ENCODE measurements around the gene UBE2J1.

Gene UBE2J1

GRCh38 chr6:89361171-89361570, 8.6 kb upstream of the UBE2J1 start:
- DNase-seq = no peak

GRCh38 chr6:89360415-89360999, 8.0 kb upstream of the UBE2J1 start:
- no peak for DNase-seq

GRCh38 chr6:89359561-89359960, 7.0 kb upstream of the UBE2J1 start:
- DNase-seq = no peak

- DNase-seq = no peak
Observed at GRCh38 chr6:89357390-89357789, 4.9 kb upstream of the UBE2J1 start.

- DNase-seq = no peak
Observed at GRCh38 chr6:89356642-89357170, 4.2 kb upstream of the UBE2J1 start.

GRCh38 chr6:89355511-89356194, 3.1 kb upstream of the UBE2J1 start:
- DNase-seq = no peak

- DNase-seq = no peak
Observed at GRCh38 chr6:89353702-89354392, 1.3 kb upstream of the UBE2J1 start.

GRCh38 chr6:89353118-89353556, 615 bp upstream of the UBE2J1 start:
- no peak for DNase-seq

- no peak for DNase-seq
Observed at GRCh38 chr6:89351671-89352277, 748 bp downstream of the UBE2J1 start.

- DNase-seq = no peak
Observed at GRCh38 chr6:89350281-89350966, 2.1 kb downstream of the UBE2J1 start.

GRCh38 chr6:89348372-89348771, 4.2 kb downstream of the UBE2J1 start:
- DNase-seq = no peak

- DNase-seq = peak; percentile 21
Observed at GRCh38 chr6:89347825-89348224, 4.7 kb downstream of the UBE2J1 start.

GRCh38 chr6:89346433-89346832, 6.1 kb downstream of the UBE2J1 start:
- DNase-seq = no peak

GRCh38 chr6:89339565-89339964, 13.0 kb downstream of the UBE2J1 start:
- no peak for DNase-seq

- no peak for DNase-seq
Observed at GRCh38 chr6:89335164-89335563, 17.4 kb downstream of the UBE2J1 start.

- DNase-seq = no peak
Observed at GRCh38 chr6:89330910-89331309, 21.6 kb downstream of the UBE2J1 start.

GRCh38 chr6:89328976-89329375, 23.5 kb downstream of the UBE2J1 start:
- DNase-seq = no peak

GRCh38 chr6:89324304-89324703, 28.2 kb downstream of the UBE2J1 start:
- no peak for DNase-seq

GRCh38 chr6:89323511-89323971, 29.0 kb downstream of the UBE2J1 start:
- no peak for DNase-seq

GRCh38 chr6:89321131-89321970, 31.2 kb downstream of the UBE2J1 start:
- no peak for DNase-seq

GRCh38 chr6:89320012-89320559, 32.4 kb downstream of the UBE2J1 start:
- no peak for DNase-seq
